HCT116 (cell line): ENCODE measurements around the gene TBC1D1. TPM values are rescaled to one million over a fixed set of nuclear protein-coding genes. Genes with fewer than 3 reads are reported as not detected.

ENCODE experiments used
- ATAC-seq: fragments of 200-7000 bp; cut with Tn5 transposase; 2 replicates; pipeline ENCODE4 v1.9.1; 2020; ENCODE audit warnings: mild to moderate bottlenecking, moderate library complexity
- BruUV-seq: library from RNA; stranded (reverse); fragments of 400-500 nt; replicated peaks from 2 replicates; lab custom pipeline; 2021; lab: Mats Ljungman, UMichigan
- CTCF ChIA-PET: fragments of 300-600 bp; sonication (Branson Sonifier 250); formaldehyde crosslinking; loops from one replicate; lab custom pipeline; 2021; ENCODE audit warnings: antibody characterized with exemption; lab: Charles Lee
- POLR2A ChIA-PET: fragments of 300-600, 350-600 bp; sonication (Branson Sonifier 250); formaldehyde crosslinking; loops from one replicate; lab custom pipeline; 2021; ENCODE audit warnings: antibody characterized with exemption; lab: Charles Lee
- RAD21 ChIA-PET, 2 experiments: fragments of 300-600 bp; sonication (Branson Sonifier 250); formaldehyde crosslinking; loops; one replicate each; lab custom pipeline; 2023; ENCODE audit warnings: low total read pairs in 2 of 2; ENCODE audit not compliant: uncharacterized antibody in 2 of 2, unreplicated experiment in 2 of 2, low non-redundant PET in 1 of 2; lab: Charles Lee
- DNase-seq: peaks from one replicate; pipeline ENCODE4 v3.0.0-alpha.2; 2010; ENCODE audit warnings: low read depth, low spot score
- H2AFZ ChIP-seq: fragments of 200-600 bp; shearing (Covaris generic), sonication (generic); 2 replicates; pipeline ENCODE4 v1.6.1; 2017; ENCODE audit warnings: low read depth, mixed run types, mixed read lengths, antibody characterized with exemption, low read length; ENCODE audit not compliant: poor library complexity, severe bottlenecking
- H3K27ac ChIP-seq: 2 replicates; pipeline ENCODE4 v1.5.1; 2012; ENCODE audit warnings: low read depth, low read length
- H3K27me3 ChIP-seq: fragments of 200-600 bp; sonication (generic); 2 replicates; pipeline ENCODE4 v1.6.1; 2016; ENCODE audit warnings: mixed run types, low read length, mixed read lengths; ENCODE audit not compliant: insufficient read depth
- H3K36me3 ChIP-seq, 2 experiments: fragments of 200-500 bp in 1 of 2; fragments of 200-600 bp in 1 of 2; sonication (Bioruptor generic) in 1 of 2; sonication (generic) in 1 of 2; 2 replicates each; pipeline versions ENCODE4 v1.5.1 to v1.6.1; 2014 to 2016; ENCODE audit warnings: low read length in 2 of 2, inconsistent platforms in 1 of 2, mixed read lengths in 1 of 2, mixed run types in 1 of 2; ENCODE audit not compliant: insufficient read depth in 2 of 2, control insufficient read depth in 1 of 2
- H3K4me1 ChIP-seq, 2 experiments: fragments of 200-600 bp in 1 of 2; sonication (generic) in 1 of 2; 2 replicates each; pipeline versions ENCODE4 v1.5.1 to v1.6.1; 2012 to 2017; ENCODE audit warnings: low read length in 2 of 2, inconsistent platforms in 1 of 2, mild to moderate bottlenecking in 1 of 2, mixed read lengths in 1 of 2, mixed run types in 1 of 2, moderate library complexity in 1 of 2; ENCODE audit not compliant: insufficient read depth in 2 of 2, control insufficient read depth in 1 of 2
- H3K4me2 ChIP-seq: fragments of 200-600 bp; sonication (generic); 2 replicates; pipeline ENCODE4 v1.6.1; 2017; ENCODE audit warnings: mixed run types, low read length, mixed read lengths
- H3K4me3 ChIP-seq, 2 experiments: fragments of 200-600 bp in 1 of 2; sonication (generic) in 1 of 2; replicated peaks in 1 of 2; 2 replicates each; pipeline ENCODE4 v1.5.1; 2011 to 2016; ENCODE audit warnings: low read length in 2 of 2, control low read depth in 1 of 2, low read depth in 1 of 2, mild to moderate bottlenecking in 1 of 2, mixed read lengths in 1 of 2, mixed run types in 1 of 2
- H3K79me2 ChIP-seq: fragments of 200-600 bp; sonication (generic); 2 replicates; pipeline ENCODE4 v1.6.1; 2017; ENCODE audit warnings: mild to moderate bottlenecking, mixed run types, low read length, moderate library complexity, mixed read lengths; ENCODE audit not compliant: insufficient read depth
- H3K9ac ChIP-seq: fragments of 200-600 bp; sonication (generic); 2 replicates; pipeline ENCODE4 v1.6.1; 2016; ENCODE audit warnings: low read length, mixed read lengths
- H3K9me2 ChIP-seq: fragments of 200-600 bp; sonication (generic), shearing (Covaris generic); 2 replicates; pipeline ENCODE4 v1.6.1; 2017; ENCODE audit warnings: mixed run types, mild to moderate bottlenecking, moderate library complexity; ENCODE audit not compliant: insufficient read depth
- H3K9me3 ChIP-seq, 2 experiments: fragments of 200-500 bp in 1 of 2; fragments of 200-600 bp in 1 of 2; sonication (Bioruptor generic) in 1 of 2; sonication (generic) in 1 of 2; 2 replicates each; pipeline ENCODE4 v1.6.1; 2014 to 2017; ENCODE audit warnings: low read length in 2 of 2, mixed read lengths in 2 of 2, inconsistent platforms in 1 of 2, low read depth in 1 of 2, mild to moderate bottlenecking in 1 of 2, mixed run types in 1 of 2, moderate library complexity in 1 of 2; ENCODE audit not compliant: control insufficient read depth in 1 of 2, insufficient read depth in 1 of 2
- H4K20me1 ChIP-seq: fragments of 200-600 bp; sonication (generic), shearing (Covaris generic); 2 replicates; pipeline ENCODE4 v1.6.1; 2017; ENCODE audit warnings: mixed run types, mild to moderate bottlenecking, moderate library complexity; ENCODE audit not compliant: insufficient read depth
- EZH2 ChIP-seq: fragments of 200-600 bp; sonication (generic); IDR thresholded peaks from 2 replicates; pipeline ENCODE4 v1.6.1; 2017; ENCODE audit warnings: antibody characterized with exemption, mixed run types
- EZH2phosphoT487 ChIP-seq: fragments of 200-600 bp; IDR thresholded peaks from 2 replicates; pipeline ENCODE4 v1.6.1; 2018; ENCODE audit warnings: antibody characterized with exemption, borderline replicate concordance
- SIN3A ChIP-seq: IDR thresholded peaks from 2 replicates; pipeline ENCODE4 v1.6.1; 2012; ENCODE audit warnings: low read depth
- YY1 ChIP-seq: IDR thresholded peaks from 2 replicates; pipeline ENCODE4 v1.6.1; 2011; ENCODE audit warnings: low read length, low read depth, moderate library complexity, mild to moderate bottlenecking; ENCODE audit not compliant: insufficient replicate concordance; ENCODE audit errors: extremely low read depth
- intact Hi-C: fragments of 100-400 bp; cut with micrococcal nuclease; formaldehyde crosslinking; loops from 2 replicates; pipeline ENCODE4 v1.10.0; 2022
- total RNA-seq: library from RNA; stranded (reverse); gene quantifications from one replicate; pipeline ENCODE4 v1.2.1, GENCODE V29; 2021; ENCODE audit not compliant: unreplicated experiment
- TF ChIP-seq, protein P1 (sequence below): IDR thresholded peaks from 2 replicates; pipeline ENCODE4 v1.6.1; 2011; ENCODE audit warnings: mild to moderate bottlenecking, low read length, moderate library complexity; ENCODE audit not compliant: insufficient replicate concordance; ENCODE audit errors: extremely low read depth

Gene TBC1D1
- total RNA-seq, 1 experiment from 2014 or later: 82.7 TPM

DNA sequence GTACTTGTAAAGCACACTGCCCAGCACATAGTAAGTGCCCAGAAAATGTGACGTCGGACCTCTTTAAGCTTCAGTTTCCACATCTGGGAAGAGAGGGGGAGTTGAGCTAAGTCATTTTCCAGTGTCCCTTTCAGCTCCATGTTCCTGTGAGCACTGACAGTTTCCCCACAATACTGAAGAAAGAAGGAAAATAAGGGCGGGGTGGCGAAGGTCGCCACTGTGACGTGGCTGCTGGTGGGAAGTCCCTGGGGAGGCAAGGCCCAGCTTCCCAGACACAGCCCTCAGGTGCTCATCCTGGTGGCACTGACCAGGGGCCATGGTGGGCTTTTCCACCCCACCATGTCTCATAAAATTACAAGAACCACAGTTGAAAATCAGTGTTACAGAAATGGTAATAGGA lies 191.1 kb downstream of the TBC1D1 start:
- H3K27me3 ChIP-seq: no peaks in the 10 kb centered on the region
- H3K4me1 ChIP-seq: peaks cover 16 to 23% of the 10 kb centered on the region in 2 experiments
- TF ChIP-seq SIN3A: no peak
- TF ChIP-seq EZH2: no peak
- no peak for TF ChIP-seq EZH2phosphoT487
- TF ChIP-seq YY1: no peak
- TF ChIP-seq, protein P1, sequence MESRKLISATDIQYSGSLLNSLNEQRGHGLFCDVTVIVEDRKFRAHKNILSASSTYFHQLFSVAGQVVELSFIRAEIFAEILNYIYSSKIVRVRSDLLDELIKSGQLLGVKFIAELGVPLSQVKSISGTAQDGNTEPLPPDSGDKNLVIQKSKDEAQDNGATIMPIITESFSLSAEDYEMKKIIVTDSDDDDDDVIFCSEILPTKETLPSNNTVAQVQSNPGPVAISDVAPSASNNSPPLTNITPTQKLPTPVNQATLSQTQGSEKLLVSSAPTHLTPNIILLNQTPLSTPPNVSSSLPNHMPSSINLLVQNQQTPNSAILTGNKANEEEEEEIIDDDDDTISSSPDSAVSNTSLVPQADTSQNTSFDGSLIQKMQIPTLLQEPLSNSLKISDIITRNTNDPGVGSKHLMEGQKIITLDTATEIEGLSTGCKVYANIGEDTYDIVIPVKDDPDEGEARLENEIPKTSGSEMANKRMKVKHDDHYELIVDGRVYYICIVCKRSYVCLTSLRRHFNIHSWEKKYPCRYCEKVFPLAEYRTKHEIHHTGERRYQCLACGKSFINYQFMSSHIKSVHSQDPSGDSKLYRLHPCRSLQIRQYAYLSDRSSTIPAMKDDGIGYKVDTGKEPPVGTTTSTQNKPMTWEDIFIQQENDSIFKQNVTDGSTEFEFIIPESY: no peak
- TF ChIP-seq, all 23 proteins: peak for 0
- intact Hi-C loops: no loop called here
- CTCF ChIA-PET: no interaction called here
- POLR2A ChIA-PET: no interaction called here
- RAD21 ChIA-PET: no interaction called here
- no peaks in the 10 kb centered on the region for H3K9me2 ChIP-seq
- no peaks in the 10 kb centered on the region for H4K20me1 ChIP-seq
- no peaks in the 10 kb centered on the region for H3K36me3 ChIP-seq
- DNase-seq (no peak), ATAC-seq (no peak)
- no peaks in the 10 kb centered on the region for H3K9me3 ChIP-seq
- no TSS peak for BruUV-seq
- H2AFZ ChIP-seq: no peak overlapping the region
- H3K27ac ChIP-seq: no peak overlapping the region
- no peak overlapping the region for H3K4me3 ChIP-seq
- no peaks in the 10 kb centered on the region for H3K79me2 ChIP-seq
- no peak overlapping the region for H3K9ac ChIP-seq
- no peak overlapping the region for H3K4me2 ChIP-seq
